PC-9 (cell line): ENCODE measurements around the gene TMA16. TPM values are rescaled to one million over a fixed set of nuclear protein-coding genes. Genes with fewer than 3 reads are reported as not detected.

ENCODE experiments used
- BruUV-seq: library from RNA; stranded (reverse); fragments of 400-500 nt; replicated peaks from 2 replicates; lab custom pipeline; 2021; lab: Mats Ljungman, UMichigan
- CTCF ChIA-PET: fragments of 300-600 bp; sonication (Branson Sonifier 250); formaldehyde crosslinking; loops from one replicate; lab custom pipeline; 2022; ENCODE audit warnings: antibody characterized with exemption; lab: Charles Lee
- POLR2A ChIA-PET: fragments of 300-600 bp; sonication (Branson Sonifier 250); formaldehyde crosslinking; loops from one replicate; lab custom pipeline; 2022; ENCODE audit warnings: antibody characterized with exemption; ENCODE audit not compliant: unreplicated experiment; lab: Charles Lee
- DNase-seq, 2 experiments: peaks; one replicate each; pipeline versions ENCODE4 v3.0.0 to v3.0.0-alpha.2; 2015 to 2022; ENCODE audit warnings: mixed read lengths in 1 of 2
- H2AFZ ChIP-seq: fragments of 200-600 bp; sonication (generic); 2 replicates; pipeline ENCODE4 v1.8.1; 2017; ENCODE audit warnings: antibody characterized with exemption
- H3F3A ChIP-seq: fragments of 200-600 bp; sonication (generic); 2 replicates; pipeline ENCODE4 v1.8.1; 2017; ENCODE audit warnings: antibody characterized with exemption, mild to moderate bottlenecking, low read depth; ENCODE audit not compliant: insufficient read depth
- H3K27ac ChIP-seq: fragments of 200-600 bp; sonication (generic); 2 replicates; pipeline ENCODE4 v1.6.1; 2016; ENCODE audit warnings: mixed run types
- H3K27me3 ChIP-seq: fragments of 200-600 bp; sonication (generic); 2 replicates; pipeline ENCODE4 v1.6.1; 2016; ENCODE audit warnings: low read depth, mixed run types; ENCODE audit not compliant: insufficient read depth
- H3K36me3 ChIP-seq: fragments of 200-600 bp; sonication (generic); 2 replicates; pipeline ENCODE4 v1.6.1; 2016; ENCODE audit warnings: low read depth, mixed run types
- H3K4me1 ChIP-seq: fragments of 200-600 bp; sonication (generic); replicated peaks from 2 replicates; pipeline ENCODE4 v1.6.1; 2016; ENCODE audit warnings: mixed run types; ENCODE audit not compliant: insufficient read depth
- H3K4me2 ChIP-seq: fragments of 200-600 bp; sonication (generic); 2 replicates; pipeline ENCODE4 v1.6.1; 2017; ENCODE audit warnings: mixed run types
- H3K4me3 ChIP-seq: fragments of 200-600 bp; sonication (generic); 2 replicates; pipeline ENCODE4 v1.6.1; 2016; ENCODE audit warnings: mixed run types
- H3K79me2 ChIP-seq: fragments of 200-600 bp; sonication (generic); 2 replicates; pipeline ENCODE4 v1.6.1; 2017; ENCODE audit warnings: low read depth, mixed run types
- H3K9me2 ChIP-seq: fragments of 200-600 bp; sonication (generic); 2 replicates; pipeline ENCODE4 v1.8.1; 2017; ENCODE audit warnings: mild to moderate bottlenecking; ENCODE audit not compliant: insufficient read depth
- H3K9me3 ChIP-seq: fragments of 200-600 bp; sonication (generic); 2 replicates; pipeline ENCODE4 v1.8.1; 2016; ENCODE audit warnings: low read depth; ENCODE audit not compliant: insufficient read depth
- H4K20me1 ChIP-seq: fragments of 200-600 bp; sonication (generic); 2 replicates; pipeline ENCODE4 v1.8.1; 2017; ENCODE audit not compliant: insufficient read depth
- EZH2 ChIP-seq: fragments of 200-600 bp; sonication (generic); IDR thresholded peaks from 2 replicates; pipeline ENCODE4 v1.8.0; 2017; ENCODE audit warnings: antibody characterized with exemption, low read depth
- intact Hi-C: fragments of 100-400 bp; cut with micrococcal nuclease; formaldehyde crosslinking; loops from one replicate; pipeline ENCODE4 v1.10.0; 2022; ENCODE audit not compliant: unreplicated experiment
- total RNA-seq: library from RNA; stranded (reverse); gene quantifications from 2 replicates; pipeline ENCODE4 v1.2.3, GENCODE V29; 2021
- TF ChIP-seq, protein P1 (sequence below): fragments of 200-600 bp; sonication (generic); conservative IDR thresholded peaks from 2 replicates; pipeline ENCODE4 v1.6.1; 2017; ENCODE audit warnings: mixed run types, antibody characterized with exemption, mild to moderate bottlenecking, moderate library complexity

Gene TMA16
- total RNA-seq, 1 experiment from 2014 or later, result 36.8 TPM

DNA sequence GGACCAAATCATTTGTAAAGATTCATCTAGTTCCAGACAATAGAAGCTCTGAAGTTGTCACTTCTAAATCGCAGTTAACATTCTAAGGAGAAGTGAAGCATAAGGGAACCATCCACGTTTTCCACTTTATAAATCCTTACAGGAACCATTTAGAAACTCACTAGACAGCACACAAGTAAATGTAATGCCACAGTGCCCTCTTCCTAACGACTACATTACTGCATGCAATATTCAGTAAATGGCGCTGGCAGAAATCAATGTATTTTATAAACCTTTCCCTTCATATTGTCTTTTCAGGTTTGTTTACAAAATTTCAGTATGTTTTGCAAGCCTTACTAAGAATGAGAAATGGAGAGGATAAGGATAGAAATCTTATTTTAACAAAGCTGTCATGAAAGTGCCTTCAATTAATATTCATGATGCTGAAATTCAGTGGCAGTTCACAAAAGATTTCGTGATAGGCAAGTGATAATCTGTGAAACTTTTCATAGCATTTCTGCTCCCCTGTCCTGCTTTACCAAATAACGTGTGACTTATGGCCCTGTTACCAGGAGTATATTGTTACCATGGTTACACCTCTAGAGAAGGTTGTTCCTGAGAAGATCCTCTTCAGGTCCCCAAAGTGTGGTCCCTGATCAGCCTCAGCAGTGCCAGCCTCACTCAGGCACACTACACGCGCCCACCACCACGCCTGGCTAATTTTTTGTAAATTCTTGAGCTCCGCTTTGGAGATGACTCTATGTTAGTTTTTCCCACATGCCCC is 54.2 kb downstream of the TMA16 start:
- Histone ChIP-seq H3F3A (no peaks in the 10 kb centered on the region), H3K9me3 (no peaks in the 10 kb centered on the region), H3K4me2 (peak overlapping the region; percentile 26; the same call in 1 of the 2 replicates), H3K79me2 (no peaks in the 10 kb centered on the region), H3K4me3 (no peak overlapping the region), H3K4me1 (no peaks in the 10 kb centered on the region), H3K9me2 (no peaks in the 10 kb centered on the region), H3K27me3 (no peaks in the 10 kb centered on the region), H4K20me1 (no peaks in the 10 kb centered on the region), H3K36me3 (no peaks in the 10 kb centered on the region), H3K27ac (no peak overlapping the region), H2AFZ (no peak overlapping the region)
- ChIA-PET POLR2A (no interaction called here), CTCF (interaction anchor here (1.5 kb wide), 1 partner anchor 1050 kb away, joined by 6 read pairs; no protein-coding TSS in a partner anchor)
- no TSS peak for BruUV-seq
- intact Hi-C loops, result loop anchor here (1.0 to 10.0 kb wide), 3 partner anchors 216 to 1051 kb away; partner anchors contain the start of genes NAF1 and NPY1R
- peak in 1 of 2 experiments; percentile 14 for DNase-seq
- TF ChIP-seq, protein P1, sequence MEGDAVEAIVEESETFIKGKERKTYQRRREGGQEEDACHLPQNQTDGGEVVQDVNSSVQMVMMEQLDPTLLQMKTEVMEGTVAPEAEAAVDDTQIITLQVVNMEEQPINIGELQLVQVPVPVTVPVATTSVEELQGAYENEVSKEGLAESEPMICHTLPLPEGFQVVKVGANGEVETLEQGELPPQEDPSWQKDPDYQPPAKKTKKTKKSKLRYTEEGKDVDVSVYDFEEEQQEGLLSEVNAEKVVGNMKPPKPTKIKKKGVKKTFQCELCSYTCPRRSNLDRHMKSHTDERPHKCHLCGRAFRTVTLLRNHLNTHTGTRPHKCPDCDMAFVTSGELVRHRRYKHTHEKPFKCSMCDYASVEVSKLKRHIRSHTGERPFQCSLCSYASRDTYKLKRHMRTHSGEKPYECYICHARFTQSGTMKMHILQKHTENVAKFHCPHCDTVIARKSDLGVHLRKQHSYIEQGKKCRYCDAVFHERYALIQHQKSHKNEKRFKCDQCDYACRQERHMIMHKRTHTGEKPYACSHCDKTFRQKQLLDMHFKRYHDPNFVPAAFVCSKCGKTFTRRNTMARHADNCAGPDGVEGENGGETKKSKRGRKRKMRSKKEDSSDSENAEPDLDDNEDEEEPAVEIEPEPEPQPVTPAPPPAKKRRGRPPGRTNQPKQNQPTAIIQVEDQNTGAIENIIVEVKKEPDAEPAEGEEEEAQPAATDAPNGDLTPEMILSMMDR, result peak; percentile 72
- no peak for TF ChIP-seq EZH2

DNA sequence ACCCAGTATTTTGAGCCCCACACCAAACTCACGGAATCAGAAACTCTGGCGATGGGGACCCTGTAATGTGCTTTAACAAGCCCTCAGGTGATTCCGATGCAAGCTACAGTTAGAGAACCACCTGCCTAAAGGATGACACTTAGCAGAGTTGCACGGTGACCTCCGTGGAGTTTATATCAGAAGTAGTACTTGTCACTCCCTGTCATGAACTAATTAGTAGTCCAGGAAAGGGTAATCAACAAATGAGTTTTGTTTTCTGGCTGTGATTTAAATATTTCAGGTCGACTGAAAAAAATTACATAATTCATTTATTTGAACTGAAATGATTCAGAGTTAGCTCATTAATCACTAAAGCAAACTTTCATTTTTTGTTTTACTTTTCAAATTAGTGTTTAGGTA is 56.4 kb downstream of the TMA16 start:
- H3K36me3 ChIP-seq, result no peaks in the 10 kb centered on the region
- H3K9me2 ChIP-seq, result no peaks in the 10 kb centered on the region
- H3K9me3 ChIP-seq, result no peaks in the 10 kb centered on the region
- H3K4me1 ChIP-seq, result no peaks in the 10 kb centered on the region
- H3F3A ChIP-seq, result no peaks in the 10 kb centered on the region
- H4K20me1 ChIP-seq, result no peaks in the 10 kb centered on the region
- H3K27ac ChIP-seq, result no peak overlapping the region
- H3K79me2 ChIP-seq, result no peaks in the 10 kb centered on the region
- no peaks in the 10 kb centered on the region for H3K27me3 ChIP-seq
- BruUV-seq, result no TSS peak
- H3K4me2 ChIP-seq, result 0 out of 2 replicates have a peak overlapping the region, but pooled peaks have one; percentile 51
- intact Hi-C loops, result loop anchor here (2.0 to 10.0 kb wide), 2 partner anchors 204 to 1546 kb away; no protein-coding TSS in a partner anchor
- H2AFZ ChIP-seq, result no peak overlapping the region
- no peak for DNase-seq
- CTCF ChIA-PET, result interaction anchor here (0.6 to 1.8 kb wide), 6 partner anchors 157 to 1546 kb away, joined by 3 to 16 read pairs (median 5); no protein-coding TSS in a partner anchor
- TF ChIP-seq EZH2, result no peak
- TF ChIP-seq, protein P1, result no peak
- POLR2A ChIA-PET, result interaction anchor here (0.6 to 0.7 kb wide), 2 partner anchors 8 to 883 kb away, joined by 4 read pairs; no protein-coding TSS in a partner anchor
- no peak overlapping the region for H3K4me3 ChIP-seq

DNA sequence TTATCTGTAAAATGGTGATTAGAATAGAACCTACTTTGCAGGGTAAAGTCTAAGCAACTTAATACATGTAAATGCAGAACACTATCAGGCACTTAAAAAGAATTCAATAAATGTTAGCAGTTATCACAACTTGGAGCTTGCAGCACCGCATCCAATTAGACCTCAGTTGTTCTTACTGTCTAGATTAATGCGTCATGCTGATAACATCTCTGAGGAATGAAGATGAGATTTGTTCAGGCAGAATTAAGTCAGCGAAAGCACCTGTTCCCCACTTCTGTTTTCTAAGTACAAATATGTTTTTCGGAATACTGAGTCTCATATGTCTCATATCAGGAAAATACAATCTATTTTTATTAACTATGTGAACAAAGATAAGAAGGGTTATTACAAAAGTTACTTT is 58.7 kb downstream of the TMA16 start:
- Histone ChIP-seq H2AFZ (no peak overlapping the region), H3K4me1 (no peaks in the 10 kb centered on the region), H3K9me2 (no peaks in the 10 kb centered on the region), H3K36me3 (no peaks in the 10 kb centered on the region), H3K27me3 (no peaks in the 10 kb centered on the region), H4K20me1 (no peaks in the 10 kb centered on the region), H3K4me3 (no peak overlapping the region), H3K4me2 (no peak overlapping the region), H3F3A (no peaks in the 10 kb centered on the region), H3K9me3 (no peaks in the 10 kb centered on the region), H3K27ac (no peak overlapping the region), H3K79me2 (no peaks in the 10 kb centered on the region)
- TF ChIP-seq EZH2, result no peak
- TF ChIP-seq, protein P1, result no peak
- no TSS peak for BruUV-seq
- ChIA-PET POLR2A (no interaction called here), CTCF (no interaction called here)
- no peak for DNase-seq
- intact Hi-C loops, result loop anchor here (10.0 kb wide), 1 partner anchor 202 kb away; no protein-coding TSS in a partner anchor
